HG03060 (cell line): ENCODE data around the gene KRT81.

ENCODE experiments used
- ATAC-seq: cut with Tn5 transposase; IDR thresholded peaks from one replicate; pipeline ENCODE4 v1.9.1; 2021; ENCODE audit warnings: low read depth, moderate number of reproducible peaks; ENCODE audit not compliant: unreplicated experiment

The KRT81 gene

DNA sequence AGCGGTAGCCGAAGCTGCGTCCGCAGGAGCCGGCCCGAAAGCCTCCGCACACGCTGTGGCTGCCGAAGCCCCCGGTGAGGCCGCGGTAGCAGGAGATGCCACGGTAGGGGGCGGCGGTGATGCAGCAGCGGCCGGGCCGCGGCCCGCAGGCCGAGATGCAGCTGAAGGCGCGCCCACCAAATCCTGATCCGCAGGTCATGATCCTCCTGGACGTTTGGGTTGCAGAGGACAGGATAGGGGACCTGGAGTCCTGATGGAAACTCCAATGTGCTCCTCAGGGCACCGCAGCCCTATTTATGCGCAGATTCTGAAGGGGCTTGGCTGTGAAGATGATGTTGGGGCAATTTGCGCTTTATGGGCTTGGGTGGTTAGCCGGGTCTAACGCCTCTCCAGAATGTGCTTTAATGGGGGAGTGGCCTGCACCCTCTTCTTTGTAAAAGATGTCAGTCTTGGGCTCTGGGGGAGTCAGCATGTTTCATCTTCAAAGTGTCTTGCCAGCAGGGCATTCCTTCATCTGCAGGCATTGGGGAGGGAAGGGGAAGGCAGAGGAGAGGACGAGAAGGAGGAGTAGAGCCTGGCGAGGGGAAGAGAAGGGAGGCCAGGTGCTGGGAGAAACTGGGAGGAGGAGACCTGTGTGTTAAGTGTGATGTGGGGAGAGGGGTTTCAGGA lies at the start of gene KRT81:
KRT81 (minus strand) TSS at position 268 of the 669 bp plus-strand sequence; CDS start at position 199, 69 bp downstream.
- no peak for ATAC-seq

DNA sequence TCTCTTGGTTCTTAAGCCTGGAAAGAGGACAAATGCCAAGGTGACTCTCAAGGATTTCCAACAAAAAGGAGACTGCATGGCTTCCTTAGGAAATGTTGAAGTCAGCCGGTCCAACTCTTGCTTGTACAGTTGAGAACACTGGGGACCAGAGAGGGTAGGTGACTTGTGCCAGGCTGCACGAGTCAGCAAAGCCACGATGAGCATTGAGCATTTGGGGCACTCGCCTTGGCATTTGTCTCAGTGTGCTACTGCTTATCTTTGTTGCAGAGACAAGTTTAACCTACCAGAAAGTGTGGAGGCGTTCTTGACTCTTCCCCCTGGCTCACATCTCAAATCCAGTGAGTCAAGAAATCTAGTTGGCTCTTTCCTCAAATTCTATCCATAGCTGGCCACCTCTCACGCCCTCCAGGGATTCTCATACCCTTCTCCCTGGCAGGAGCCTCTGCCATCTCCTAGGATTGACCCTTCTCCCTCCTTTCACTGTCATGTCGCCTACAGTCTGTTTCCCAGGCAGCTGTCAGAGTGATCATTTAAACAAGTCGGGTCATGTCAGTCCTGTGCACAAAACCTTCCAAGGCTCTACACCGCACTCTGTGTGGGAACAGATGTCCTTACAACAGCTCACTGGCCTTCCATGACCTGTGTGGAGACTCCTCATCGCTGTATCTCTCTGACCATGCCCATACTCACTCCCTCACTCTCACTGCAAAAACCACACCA lies 47.1 kb upstream of the KRT81 start:
- ATAC-seq, result no peak

DNA sequence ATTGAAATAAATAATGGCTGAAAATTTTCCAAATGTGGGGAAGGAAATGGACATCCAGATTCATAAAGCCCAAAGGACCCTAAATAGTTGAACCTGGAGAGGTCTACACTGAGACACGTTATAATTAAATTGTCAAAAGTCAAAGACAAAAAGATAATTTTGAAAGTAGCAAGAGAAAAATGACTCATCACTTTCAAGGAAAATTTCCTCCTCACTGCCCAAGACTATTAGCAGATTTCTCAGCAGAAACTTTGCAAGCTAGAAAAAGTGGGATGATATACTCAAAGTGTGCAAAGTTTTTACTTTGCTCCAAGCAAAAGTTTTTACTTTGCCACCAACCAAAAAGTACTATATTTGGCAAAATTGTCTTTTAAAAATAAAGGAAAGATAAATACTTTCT lies 45.7 kb upstream of the KRT81 start:
- ATAC-seq, result no peak

DNA sequence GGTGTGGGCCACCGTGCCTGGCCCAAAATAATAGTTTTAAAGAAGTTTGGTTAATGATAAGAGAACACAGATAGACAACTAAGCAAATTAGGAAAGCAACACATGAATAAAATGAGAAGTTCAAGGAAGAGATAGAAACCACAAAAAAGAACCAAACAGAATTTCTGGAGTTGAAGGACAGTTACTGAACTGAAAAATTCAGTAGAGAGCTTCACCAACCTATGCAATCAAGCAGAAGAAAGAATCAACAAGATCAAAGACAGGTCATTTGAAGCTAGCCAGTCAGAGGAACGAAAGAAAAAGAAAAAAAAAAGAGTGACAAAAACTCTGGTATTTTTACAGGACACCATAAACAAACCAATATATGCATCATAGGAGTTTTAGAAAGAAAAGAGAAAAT lies 45.3 kb upstream of the KRT81 start:
- no peak for ATAC-seq

DNA sequence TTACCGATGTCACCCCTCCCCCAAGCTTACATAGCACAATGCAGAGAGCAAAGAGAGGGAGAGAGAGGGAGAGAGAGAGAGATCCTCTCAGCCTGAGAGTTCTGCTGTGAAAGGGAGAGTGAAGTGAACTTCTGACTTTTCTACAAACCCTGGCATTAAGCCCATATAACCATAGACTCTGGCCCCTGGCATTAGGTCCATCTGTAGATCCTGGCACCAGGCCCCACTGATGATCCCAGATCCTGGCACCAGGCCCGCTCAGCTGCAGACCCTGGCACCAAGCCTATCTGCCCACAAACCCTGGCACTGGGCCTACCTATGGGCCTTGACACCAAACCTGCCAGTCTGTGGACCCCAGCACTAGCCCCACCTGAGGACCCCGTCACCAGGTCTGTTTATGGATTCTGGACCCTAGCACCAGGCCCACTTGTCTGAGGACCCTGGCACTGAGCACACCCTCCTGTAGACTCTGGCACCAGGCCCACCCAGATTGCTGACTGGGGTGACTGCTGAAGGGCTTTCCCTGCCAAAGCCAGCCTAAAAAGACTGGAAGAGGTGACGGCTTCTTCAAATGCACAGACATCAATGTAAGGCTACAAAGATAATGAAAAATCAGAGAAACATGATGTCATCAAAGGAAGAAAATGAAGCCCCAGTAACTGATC lies 44.4 kb upstream of the KRT81 start:
- no peak for ATAC-seq

DNA sequence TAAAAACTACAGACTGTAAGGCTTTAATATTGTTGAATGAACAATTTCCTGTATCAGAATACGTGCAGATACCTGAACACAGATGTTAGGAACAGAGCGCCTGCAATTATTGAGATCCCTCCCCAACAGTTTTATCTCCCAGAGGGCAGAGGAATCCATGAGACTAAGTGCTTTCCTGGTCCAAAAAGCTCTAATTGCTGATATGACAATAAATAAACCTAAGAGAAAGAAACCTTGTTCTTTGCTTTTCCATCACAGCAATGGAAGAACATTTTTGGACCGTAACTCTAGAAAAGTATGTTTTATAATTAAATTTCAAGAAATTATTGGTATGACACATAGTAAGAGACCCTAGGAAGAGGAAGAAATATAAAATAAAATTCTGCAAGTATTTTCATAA lies 42.9 kb upstream of the KRT81 start:
- ATAC-seq, result no peak

DNA sequence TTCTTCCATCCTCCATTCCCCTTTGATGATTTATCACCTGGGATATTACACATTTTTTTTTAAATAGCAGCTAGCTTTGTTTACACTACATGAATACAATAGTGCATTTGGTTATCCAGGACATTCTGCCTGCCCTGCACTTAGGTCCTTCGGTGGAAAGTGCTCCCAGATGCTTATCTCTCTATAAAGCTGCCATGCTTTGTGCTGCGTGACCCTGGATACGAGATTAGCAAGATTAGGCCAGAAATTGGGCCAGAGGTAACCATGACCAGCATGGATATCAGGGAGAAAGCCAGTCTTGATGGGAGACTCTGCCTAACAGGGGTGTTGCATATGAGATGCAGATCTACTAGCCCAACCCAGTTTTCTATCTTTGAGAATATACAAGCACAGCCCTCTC lies 42.0 kb upstream of the KRT81 start:
- no peak for ATAC-seq

DNA sequence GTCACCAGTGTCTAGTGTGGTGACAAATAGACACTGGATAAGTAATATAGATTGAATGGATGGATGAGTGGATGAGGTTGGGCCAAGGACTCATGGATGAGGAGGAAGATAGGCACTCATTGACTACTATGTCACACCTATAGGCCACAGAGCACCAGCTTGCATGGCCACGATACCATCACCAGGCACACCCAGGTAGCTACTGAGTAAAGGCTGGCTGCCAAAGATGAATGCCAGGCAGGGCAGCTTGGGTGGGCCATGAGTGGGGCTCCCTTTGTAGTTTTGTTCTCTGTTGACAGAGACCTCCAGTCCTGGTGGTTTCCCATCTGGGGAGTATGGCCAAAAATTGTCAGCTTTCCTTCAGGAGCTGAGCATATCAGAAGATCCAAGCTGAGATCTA lies 41.0 kb upstream of the KRT81 start:
- no peak for ATAC-seq

DNA sequence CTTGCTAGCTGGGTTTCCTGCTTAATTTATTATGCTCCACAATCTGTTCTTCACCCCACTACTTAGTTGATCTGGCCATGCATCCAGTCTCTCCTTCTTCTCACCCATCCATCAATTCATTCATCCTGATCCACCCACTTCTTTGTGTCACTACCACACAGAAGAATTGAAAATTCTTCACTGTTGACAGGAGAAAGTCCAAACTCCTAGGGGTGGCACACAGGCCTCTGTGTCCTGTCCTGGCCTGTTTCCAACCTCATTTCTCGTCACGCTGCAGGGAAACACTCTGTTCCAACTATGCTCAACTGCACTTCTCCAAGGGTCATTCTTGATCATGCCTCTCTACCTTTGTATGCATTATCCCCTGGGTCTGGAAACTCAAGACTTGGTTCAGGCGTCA lies 40.5 kb upstream of the KRT81 start:
- no peak for ATAC-seq

DNA sequence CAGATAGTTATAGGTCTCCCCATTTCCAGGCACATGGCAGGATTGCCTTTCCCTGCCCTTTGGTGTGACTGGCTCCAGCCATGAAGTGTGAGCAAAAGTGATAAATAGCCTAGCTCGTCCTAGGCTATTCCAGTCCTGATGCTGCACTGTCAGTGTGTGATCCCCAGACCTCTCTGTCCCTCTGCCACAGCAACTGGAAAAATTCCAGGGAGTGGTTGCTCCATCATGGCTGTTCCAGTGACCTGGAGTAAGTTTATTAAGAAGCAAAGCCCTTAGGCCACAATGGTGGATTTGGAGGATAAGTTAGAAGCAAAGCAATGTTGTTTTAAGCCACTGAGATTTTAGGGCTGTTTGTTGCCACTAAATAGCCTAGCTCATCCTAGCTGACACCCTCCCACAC lies 39.7 kb upstream of the KRT81 start:
- ATAC-seq, result no peak

DNA sequence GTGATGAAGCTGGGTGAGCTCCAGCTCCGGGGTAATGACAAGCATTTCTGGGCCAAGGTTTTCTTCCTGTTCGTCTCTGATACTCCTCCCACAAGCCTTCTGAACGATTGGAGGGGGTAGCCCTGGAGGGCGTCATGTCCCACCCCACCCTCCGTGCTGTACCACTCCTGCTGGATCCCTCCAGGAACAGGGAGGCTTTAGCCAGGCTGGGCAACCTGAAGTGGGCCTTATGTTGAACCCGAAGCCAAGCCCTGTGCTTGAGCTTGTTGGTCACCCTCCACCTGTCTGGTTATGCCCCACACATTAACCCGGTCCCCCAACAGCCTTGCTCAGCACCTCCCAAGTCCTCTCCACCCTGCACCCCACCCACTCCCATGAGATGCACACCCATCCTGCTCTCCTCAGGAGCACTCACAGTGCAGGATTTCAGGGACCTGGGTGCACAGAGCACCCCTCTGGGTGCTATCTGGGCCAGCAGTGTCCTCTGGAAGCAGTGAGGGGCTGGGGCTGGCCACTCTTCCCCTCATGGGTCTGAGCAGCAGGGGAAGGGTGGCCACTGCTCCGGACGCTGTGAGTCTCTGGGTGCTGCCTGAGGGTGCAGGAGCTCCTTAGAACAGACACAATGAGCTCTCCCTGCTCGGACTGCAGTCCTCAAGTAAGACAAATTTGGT lies 36.6 kb upstream of the KRT81 start:
- no peak for ATAC-seq

DNA sequence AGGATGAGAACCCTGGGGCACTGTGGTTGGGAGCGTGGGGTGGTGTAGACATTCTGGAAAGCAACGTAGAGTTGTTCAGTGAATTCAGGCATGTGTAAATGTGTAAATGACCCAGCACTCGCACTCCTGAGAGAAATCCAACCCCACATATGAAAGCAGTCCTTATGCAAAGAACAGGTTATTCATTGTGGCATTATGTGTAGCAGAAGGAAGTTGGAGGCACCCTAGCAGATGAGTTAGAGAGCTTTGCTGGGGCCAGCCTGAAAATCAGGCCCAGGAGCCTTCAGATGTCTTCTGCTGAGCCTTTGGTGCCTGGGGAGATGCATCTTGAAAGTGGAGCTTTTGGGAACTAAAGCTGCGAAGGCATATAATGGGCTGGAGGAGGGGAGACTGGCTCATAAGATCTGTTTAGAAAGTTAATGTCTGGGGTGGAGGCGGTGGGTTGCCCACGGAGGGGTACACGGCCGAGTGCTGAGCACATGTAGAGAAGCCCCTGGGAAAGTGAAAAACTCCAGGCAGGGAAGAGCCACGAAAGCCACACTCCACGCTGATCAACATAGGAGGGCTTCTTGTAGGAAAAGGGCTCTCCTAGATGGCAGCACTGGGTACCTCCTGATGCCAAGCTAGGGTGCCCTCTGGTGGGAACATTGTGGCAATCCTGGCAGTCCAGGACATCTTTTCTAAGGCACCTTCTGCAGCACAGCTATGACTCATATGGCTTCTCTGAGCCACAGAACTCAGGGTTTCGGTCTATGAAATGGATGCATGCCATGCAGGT lies 35.9 kb upstream of the KRT81 start:
- ATAC-seq, result peak; percentile 87

DNA sequence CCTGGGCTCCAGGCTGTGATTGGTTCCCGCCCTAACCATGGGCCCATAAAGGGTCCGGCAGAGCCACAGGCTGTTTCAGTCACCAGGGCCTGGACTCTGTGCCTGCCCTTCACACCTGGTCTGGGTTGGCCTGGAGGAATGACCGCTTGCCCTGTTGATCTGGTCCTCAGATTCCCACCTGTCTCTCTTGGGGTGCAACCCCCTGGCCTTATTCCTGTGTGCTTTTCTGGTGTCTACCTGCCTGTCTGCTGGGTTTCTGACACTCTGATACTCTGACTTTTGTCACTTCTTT lies 32.8 kb upstream of the KRT81 start:
- ATAC-seq, result no peak

DNA sequence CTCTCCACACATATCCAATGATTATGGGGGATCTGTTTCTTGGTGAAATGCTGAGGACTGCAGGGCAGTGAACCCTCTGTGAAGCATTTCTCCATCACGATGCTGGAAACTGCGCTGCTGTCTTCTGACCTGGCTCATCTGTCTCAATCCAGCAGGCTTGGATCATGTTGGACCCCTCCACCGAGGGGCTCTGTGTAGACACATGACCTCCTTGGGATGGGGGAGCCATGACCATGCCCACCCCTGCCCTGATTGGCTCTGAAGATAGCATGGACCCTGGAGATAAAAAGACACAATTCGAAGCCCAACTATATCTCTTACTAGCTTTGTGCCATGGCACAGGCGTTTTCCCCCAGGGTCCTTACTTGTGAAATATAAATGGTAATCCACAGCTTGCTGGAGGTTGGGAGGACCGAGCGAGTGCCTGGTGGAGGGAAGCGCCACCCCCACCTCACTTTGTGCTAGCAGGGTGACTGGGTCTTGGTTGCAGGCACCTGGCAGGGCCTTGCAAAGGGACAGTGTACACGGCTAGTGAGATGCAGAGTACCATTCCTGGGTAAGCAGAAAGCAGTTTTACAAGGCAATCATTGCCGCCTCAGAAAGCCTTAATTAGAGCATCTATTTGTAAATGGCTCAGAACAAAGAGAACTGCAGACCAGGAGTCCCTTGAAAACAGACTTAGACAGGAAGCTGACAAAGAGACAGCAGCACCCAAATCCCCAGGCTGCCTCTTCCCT lies 32.2 kb upstream of the KRT81 start:
- ATAC-seq, result no peak

DNA sequence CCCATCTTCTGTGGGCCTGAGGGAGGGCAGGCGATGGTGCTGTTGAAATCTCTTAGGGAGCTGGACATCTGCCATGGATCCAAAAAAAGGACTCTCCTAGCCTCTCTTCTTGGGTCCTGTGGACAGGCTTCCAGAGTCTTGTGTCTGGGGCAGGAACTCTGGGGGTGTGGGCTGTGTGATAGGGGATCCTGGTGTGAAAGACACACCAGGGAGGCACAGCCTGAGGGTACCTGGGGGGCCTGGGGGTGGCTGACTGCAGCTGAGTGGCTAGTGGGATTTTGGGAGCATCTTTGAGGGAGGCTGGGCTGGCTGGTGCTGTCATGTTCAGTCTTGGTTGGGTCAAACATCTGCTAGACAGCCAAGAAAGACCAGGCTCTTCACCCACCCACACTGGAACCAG lies 31.7 kb upstream of the KRT81 start:
- no peak for ATAC-seq

DNA sequence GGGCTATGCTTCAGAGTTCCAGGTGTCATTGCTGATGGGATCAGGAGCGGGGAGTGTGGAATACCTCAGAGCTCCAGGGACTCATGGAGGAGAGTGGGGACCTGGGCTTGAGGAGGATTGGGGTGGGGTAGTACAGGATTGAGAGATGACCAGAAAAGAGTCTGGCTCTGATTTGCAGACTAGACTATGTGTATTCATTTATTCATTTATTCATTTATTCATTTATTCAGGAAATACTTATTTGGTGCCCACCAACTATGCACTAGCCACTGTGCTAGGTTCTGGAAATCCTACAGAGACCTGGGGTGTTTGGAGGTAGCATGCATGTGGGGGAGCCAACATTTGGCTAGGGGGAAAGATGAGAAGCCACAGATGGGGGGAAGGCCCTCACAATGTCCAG lies 30.7 kb upstream of the KRT81 start:
- ATAC-seq, result no peak

DNA sequence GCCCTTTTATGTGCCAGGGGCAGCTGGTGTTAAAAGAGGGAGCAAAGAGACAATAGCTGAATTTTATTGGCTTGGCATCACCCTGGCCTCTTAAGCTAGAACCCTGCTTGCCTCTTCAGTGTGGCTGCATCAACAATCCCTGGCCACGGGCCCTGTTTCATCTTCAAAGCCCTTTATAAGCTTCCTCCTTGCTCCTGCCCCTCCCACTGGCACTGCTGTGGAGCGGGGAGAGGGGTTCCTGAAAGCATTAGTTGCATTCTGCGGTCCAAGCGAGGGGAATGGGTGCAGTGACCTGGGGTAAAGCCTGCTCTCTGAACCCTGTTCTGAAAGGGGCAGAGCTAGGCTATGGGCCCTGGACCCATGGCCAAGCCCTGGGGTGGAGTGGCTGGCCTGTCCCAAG lies 30.1 kb upstream of the KRT81 start:
- no peak for ATAC-seq

DNA sequence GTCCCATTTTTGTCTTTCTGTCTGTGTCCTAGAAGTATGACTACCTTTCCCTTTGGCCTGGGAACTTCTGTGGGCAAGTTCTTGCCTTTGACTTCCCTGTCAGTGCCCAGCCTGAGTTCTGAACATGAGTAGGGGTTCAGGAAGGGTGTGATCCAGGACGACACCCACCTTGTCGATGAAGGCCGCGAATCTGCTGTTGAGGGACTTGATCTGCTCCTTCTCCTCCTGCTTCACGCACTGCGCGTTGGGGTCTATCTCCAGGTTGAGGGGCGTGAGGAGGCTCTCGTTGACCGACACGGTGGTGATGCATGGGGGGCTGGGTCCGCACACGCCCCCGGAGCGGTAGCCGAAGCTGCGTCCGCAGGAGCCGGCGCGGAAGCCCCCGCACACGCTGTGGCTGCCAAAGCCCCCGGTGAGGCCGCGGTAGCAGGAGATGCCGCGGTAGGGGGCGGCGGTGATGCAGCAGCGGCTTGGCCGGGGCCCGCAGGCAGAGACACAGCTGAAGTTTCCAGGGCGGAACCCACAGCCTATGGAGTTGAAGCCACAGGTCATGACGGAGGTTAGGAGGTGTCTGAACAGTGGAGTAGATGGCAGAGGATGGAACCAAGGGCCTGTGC lies 29.6 kb upstream of the KRT81 start, which contains the start of gene KRT83:
KRT83 (minus strand) TSS at position 615 of the 617 bp plus-strand sequence; CDS start at position 552, 63 bp downstream.
- no peak for ATAC-seq

DNA sequence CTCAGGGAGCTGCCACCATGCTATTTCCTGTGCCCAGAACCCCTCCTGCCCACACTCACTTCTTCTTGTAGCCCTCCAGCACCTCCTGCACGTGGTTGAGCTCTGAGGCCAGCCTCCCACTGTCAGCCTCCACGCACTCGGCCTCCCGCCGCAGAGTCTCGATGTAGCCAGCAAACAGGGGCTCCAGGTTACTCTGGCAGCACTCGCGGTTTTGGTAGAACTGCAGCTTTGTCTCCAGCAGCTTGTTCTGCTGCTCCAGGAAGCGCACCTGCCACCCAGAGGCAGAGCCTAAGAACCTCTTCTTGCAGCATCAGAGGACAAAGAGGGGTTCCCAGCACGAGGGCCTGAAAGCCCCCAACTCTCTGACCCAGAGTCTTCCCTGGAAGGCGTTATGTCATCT lies 27.8 kb upstream of the KRT81 start:
- no peak for ATAC-seq
